NCI-H2227 treated with DMSO at 0.1 percent for 48 hours (cell line): Measurements from ENCODE around the gene LRFN4.

Experiments used
- DNase-seq: peaks from one replicate; lab custom pipeline; 2025; lab: John Stamatoyannopoulos, UW

Gene LRFN4

DNA sequence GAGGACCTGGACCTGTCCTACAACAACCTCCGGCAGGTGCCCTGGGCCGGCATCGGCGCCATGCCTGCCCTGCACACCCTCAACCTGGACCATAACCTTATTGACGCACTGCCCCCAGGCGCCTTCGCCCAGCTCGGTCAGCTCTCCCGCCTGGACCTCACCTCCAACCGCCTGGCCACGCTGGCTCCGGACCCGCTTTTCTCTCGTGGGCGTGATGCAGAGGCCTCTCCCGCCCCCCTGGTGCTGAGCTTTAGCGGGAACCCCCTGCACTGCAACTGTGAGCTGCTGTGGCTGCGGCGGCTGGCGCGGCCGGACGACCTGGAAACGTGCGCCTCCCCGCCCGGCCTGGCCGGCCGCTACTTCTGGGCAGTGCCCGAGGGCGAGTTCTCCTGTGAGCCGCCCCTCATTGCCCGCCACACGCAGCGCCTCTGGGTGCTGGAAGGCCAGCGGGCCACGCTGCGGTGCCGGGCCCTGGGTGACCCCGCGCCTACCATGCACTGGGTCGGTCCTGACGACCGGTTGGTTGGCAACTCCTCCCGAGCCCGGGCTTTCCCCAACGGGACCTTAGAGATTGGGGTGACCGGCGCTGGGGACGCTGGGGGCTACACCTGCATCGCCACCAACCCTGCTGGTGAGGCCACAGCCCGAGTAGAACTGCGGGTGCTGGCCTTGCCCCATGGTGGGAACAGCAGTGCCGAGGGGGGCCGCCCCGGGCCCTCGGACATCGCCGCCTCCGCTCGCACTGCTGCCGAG is 1.5 kb downstream of the LRFN4 start:
- DNase-seq: no peak

DNA sequence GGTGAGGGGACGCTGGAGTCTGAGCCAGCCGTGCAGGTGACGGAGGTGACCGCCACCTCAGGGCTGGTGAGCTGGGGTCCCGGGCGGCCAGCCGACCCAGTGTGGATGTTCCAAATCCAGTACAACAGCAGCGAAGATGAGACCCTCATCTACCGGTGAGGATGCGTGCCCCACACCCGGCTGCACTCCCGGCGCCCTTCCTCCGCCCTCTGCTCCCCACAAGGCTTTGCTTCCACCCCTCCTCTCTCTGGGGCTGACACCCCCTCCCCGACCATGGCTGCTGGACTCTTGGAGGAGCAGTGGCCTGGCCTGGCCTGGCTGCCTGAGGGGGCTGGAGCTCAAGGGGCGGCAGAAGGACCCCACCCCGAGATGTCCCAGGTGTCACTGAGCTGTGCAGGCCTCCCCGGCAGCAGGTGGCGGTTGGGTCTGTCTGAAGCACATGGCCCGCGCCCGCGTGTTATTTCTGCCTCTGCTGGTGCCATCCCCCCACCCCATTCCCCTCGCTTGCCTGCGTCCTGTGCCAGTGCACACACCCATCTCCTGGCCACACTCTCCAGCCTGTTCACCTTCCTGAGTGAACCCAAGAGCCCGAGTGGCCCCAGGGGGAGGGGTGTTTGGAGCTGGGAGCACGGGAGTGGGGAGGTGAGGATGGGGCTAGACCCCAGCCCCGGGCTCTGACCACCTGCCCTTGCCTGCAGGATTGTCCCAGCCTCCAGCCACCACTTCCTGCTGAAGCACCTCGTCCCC is 2.2 kb downstream of the LRFN4 start:
- DNase-seq: no peak

DNA sequence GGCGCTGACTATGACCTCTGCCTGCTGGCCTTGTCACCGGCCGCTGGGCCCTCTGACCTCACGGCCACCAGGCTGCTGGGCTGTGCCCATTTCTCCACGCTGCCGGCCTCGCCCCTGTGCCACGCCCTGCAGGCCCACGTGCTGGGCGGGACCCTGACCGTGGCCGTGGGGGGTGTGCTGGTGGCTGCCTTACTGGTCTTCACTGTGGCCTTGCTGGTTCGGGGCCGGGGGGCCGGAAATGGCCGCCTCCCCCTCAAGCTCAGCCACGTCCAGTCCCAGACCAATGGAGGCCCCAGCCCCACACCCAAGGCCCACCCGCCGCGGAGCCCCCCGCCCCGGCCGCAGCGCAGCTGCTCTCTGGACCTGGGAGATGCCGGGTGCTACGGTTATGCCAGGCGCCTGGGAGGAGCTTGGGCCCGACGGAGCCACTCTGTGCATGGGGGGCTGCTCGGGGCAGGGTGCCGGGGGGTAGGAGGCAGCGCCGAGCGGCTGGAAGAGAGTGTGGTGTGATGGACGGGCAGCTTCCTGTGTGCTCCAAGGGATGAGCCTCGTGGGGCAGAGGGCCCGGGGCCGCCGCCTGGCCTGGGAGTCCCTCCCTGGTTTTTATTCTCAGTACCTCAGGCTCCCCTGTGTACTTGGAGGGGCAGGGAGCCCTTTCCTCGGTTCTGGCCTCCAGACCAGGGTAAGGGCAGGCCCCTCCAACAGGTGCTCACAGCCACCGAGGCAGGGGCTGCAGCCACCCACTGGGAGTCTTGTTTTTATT is 3.0 kb downstream of the LRFN4 start:
- no peak for DNase-seq

DNA sequence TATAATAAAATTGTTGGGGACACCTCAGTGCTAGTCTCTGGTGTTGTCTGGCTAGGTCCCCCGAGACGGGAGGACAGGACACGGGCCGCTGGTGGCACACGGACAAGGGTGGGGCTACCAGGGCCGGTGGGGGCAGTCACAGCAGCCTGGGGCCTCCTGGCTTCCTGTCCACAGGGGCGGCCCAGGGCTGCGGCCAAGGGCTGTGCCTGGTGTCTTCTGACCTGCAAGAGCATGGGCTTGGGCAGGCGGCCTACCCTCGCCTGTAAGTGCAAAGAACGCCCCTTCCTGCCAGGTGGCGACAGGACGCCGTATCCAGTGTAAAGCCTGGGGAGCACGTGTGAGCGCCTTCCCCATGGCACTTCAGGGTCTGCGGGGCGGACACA is 3.6 kb downstream of the LRFN4 start:
- no peak for DNase-seq

DNA sequence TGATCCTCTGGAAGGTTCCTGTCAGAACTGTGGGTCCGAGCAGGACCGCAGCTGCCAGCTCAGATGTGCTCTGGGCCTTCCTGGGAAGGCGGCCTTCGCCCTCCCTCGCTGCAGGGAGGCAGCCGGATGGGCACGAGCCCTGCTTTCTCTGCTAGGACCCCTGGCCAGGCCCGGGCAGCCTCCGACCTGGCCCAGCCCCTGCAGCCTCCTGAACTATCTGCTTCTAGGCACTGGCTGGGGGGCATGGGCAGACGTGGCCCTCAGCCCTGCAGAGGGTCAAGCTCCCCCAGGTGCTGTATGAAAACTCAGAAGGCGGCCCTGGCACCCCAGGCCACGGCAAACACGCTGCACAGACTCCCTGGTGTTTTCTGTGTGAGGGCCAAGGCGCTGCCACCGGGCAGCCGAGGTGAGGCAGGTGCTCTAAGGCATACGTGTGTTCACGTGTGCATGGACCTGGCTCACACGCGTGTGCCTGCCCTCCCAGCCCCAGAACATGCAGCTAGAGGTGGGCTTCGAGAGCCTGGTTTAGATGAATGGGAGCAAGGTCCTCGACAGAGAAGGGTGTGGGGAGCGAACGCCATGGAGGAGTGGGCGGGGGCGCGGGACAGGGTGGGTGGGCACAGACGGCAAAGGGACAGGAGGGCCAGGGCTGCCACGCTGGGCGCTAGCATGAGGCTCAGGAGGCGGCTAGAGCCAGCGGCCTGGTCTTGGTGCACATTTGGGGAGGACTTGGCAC is 4.3 kb downstream of the LRFN4 start:
- DNase-seq: no peak

DNA sequence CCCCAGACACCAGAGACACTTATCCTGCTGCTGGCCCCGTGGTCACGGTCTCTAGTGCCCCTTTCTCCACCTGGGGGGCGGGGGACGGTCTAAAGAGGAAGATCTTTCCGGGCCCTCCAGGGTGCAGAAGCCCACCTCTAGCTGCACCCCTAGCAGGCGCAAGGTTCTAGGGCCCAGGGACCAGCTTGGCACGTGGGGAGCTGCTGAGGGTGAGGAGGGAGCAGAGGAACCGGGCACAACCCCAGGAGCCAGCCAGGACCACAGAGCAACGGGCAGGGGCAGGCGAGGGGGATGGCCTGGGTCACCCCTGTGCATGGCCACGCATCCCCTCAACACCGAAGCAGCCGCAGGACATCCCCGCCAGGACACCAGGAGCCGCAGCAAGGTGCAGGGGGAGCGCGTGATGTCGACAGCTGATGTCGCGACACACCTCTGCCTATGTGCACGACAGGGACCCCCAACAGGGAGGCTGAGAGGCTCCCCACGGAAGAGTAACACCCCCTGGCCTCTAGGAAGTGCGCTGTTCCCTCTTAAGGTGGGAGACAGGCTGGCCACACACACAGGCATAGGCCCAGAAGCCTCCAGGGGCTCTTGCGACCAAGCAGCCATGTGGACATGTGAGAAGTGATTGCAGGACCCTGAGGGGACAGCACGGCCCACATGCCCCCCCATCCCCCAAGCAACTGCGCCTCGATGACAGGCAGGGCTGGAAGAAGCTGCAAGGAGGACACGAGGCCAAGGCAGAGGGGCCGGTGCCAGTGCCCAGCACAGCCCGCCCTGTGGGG is 5.1 kb downstream of the LRFN4 start:
- DNase-seq: no peak

DNA sequence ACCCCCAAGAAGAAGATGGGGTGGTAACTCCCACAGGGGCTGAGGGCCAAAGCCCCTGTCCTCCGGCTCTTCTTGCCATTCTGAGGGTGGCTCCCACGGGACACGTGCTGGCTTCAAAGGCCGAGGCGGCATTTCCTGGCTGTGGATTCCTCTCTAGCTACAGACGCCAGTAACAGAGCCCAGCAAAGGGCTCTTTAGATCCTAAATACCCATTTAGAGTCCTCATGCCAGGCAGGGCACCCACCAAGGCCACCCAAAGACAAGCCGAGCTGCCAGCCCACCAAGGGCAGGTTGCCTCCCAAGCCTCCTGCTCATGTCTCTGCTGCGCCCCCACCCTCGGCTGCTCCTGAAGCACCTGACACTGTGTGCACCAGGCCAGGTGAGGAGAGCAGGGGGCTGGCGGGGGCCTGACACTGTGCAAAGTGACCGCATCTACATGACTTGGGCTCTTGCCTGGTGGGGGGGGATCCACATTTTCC is 5.7 kb downstream of the LRFN4 start:
- no peak for DNase-seq

DNA sequence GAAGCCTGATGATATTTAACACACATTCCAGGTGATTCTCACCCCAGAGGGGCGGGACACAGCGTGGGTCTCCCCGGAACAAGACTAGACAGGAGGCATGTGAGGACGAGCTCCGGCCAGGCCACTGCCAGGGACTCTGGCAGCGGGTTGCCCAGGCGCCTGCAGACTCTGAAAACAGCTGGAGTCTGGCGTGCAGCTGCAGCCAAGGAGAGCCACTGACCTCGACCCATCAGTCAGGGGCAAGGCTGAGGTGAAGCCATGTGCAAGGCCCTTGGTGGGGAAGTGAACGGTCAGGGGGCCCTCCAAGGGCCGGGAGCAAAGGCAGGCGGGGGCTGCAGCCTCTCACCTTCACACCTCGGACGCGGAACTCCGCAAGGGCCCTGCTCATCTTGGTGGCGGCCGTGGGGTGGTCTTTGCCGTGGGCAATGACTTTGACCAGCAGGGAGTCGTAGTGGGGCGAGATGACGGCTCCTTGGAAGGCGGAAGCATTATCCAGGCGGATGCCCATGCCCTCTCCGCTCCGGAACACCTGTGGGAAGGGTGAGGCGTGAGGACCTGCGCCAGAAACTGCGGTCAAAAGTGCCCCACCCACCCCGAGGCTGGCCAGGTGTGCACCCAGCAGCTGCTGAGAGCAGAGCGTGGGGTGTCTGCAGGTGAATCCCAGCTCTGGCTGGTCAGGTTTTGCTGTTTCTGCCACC is 6.7 kb downstream of the LRFN4 start:
- DNase-seq: no peak

DNA sequence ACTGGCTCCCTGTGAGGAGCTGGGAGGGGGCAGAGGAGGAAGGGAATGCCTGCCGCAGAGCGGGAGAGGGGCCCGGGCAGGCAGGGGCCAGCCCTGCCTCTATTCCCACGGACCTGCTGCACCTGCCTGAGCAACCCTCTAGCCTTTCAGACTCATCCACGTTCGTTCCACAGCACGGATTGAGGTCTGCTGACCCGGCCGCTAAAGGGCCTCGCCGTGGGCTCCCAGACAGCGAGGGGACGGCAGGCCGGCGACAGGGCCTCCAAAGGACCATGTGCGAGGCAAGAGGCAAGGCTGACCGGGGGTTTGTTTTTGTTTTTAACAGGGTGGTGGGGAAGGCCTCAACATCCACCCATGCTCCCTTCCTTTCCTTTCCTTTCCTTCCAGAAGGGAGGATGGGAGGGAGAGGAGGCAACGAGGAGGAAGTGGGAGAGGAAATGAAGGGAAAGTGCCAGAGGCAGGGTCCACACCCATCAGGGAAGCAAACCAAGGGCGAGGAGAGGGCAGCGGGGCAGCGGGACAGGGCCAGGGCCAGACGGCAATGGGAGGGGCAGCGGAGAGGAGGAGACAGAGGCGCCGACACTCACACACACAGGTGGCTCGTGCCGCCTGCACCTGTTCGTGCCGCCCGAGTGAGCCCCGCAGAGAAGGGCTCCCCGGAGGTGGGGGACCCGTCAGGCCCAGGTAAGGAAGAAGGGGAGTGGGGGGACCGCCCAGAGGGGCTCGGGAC is 7.5 kb downstream of the LRFN4 start:
- DNase-seq: no peak

DNA sequence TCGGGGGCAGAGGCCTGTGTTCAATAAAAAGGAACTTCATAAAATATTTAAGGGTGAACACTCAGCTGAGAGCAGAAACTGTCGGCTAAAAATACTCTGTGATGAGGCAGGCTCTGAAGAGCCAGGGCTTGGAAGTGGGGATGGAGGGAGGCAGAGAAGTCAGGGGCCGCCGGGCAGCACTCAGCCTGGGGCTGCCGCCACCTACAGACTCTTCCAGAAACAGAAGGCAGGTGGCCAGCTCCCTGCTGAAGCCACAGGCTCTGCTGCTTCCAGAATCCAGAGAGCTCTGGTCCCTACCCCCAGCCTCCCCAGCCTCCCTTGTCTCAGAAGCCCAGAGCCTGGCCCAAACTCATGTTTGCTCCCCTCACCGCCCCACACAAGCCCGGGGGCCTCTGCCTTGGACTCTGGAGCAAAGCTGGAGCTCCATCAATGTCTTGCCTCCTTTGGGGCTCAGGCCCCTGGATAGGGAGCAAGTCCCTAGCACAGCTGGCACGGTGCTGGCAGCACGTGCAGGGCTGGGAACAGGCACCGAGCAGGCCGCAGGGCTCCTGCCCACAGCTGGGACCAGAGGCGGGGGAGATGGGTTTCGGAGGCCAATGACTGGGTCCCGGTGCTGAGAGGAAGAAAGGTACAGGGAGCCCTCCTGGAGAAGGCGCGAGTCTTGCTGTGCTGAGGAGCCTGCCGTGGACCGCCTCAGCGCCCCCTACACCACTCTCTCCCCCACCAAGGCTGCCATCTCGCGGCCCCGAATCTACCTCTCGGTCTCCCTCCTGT is 8.2 kb downstream of the LRFN4 start:
- no peak for DNase-seq

DNA sequence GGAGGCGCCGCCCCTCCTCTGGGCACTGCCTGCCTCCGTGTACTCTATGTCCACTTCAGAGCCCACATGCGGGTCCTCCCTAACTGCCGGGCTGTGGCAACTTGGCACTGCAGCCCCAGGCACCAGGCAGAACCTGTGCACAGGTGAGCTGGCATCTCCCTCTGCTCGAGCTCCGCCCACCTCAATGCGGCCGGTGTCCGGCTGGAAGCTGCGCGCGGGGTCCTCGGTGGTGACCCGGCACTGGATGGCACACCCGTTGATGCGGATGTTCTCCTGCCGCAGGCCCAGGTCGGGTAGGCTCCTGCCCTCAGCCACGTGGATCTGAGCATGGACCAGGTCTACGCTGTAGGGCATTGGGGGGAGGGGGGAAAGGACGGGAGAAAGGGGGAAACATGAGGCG is 9.1 kb downstream of the LRFN4 start:
- no peak for DNase-seq

DNA sequence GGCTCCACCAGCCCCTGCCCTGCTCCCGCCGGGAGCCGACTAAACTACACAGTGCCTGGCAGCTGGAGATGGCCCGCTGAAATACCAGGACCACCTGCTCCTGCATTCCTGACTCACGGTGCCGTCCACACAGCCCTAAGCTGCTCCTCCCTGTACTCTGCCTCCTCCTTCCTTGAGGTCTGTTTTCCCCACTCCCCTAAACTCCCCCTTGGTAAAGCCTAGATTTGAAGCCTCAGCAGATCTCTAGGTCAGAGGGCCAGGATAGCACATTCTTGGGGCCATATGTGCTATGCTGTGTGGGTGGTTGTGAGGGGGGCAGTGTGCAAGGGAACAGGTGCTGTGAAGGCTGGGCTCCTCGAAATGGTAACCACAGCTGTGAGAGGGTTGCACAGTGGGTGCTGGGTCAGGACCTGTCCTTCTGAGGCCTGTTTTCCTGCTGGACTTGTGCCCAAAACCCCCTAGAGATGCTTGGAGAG is 9.7 kb downstream of the LRFN4 start:
- DNase-seq: no peak

DNA sequence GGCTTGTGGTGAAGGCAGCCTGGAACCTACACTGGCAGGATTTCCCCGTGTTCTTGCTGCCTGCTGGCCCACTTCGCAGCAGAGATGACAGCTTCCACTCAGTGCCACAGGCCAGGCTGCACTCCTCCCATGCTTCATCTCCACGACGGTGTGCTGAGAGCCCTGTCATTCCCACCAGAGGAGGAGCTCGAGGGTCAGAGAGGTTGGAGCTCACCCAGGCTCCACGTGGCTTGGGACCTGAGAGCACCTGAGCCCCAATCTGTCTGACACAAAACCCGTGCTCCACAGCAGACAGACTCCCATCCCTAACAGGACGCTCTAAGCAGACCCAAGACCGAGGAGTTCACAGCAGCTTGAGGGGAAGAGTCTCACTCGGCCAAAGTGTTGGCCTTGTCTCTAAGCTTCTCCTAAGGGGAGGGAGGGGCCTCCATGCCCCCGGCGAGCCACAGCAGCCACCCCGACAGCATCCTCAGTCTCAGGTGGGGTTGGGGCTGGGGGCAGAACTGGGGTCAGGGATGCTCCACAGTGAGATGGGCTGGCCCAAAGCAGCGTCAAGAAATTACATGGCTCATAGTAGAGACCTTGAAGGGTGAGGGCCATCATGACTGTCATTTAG is 10.7 kb downstream of the LRFN4 start:
- no peak for DNase-seq

DNA sequence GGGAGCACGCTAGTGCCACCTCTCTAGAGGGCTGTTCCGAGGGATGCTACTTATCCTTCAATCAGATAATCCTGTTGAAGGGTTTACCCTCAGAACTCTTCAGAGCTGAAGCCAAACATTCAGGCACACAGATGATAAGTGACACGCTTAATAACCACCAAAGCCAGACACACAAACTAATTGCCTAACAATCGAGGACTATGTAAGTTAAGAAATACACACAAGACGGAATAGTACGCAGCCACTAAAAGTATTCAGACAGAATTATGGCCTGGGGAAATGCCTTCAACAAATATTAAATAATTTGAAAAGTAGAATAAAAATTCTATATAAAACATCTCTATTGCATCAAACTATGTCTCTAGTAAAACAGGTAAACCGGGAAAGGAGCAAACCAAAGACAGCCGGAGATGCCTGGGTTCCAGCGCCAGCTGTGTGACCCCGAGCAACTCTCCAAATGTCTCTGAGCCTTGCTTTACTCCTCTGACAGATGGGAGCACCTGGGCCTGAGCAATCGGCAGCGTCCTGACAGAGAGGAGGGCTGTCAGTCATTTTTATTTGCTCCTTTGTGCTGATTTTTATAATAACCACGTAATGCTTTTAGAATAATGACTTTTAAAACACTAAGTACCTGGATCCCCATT is 11.3 kb downstream of the LRFN4 start:
- DNase-seq: no peak

DNA sequence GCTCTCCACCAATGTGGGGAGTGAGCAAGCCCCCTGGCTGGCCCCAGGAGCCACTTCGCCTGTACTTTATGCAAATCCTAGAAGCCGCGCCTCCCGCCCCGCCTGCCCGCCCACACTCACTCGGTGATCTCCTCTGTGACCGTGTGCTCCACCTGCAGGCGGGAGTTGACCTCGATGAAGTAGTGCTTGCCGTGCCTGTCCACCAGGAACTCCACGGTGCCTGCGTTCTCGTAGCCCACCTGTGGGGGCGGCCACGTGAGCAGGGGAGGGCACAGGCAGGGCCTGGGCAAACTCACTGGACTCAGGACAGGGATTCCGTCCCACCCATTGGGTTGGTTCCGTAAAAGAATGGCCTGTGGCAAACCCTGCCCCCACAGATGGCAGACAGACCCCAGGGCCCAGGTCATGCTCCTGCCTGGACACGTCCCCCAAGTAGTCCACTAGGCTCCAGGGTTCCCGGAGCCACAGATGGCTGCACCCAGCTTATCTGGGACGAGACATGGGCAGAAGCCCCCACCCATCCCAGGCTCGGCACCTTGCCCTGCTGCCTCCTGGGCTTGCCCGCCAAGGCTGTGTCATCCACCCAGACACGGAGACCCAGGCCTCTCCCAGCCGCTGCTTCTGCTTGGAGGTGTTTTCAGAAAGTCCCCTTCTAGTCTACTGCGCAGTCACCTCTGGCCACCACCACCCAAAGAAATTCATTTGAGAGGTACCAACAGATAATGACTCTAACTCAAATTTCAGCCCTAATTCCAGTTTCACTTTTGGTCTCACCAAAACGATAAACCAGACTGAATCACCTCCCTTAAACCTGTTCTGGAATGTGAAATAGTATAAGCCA is 12.1 kb downstream of the LRFN4 start:
- DNase-seq: no peak

DNA sequence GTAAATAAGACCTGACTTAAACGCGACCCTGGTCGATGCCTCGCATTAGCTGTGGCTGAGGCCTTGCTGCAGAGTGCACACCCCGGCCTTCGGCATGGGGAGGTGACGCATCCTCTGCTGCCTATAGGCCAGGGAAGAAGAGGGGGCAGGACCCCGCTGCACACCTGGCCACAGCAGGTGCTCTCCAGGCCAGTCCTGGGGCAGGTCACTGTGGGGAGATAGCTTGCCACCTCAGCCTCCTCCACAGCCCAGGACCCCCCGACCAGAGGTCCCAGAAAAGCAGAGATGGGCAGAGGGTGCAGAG is 12.7 kb downstream of the LRFN4 start:
- DNase-seq: no peak

DNA sequence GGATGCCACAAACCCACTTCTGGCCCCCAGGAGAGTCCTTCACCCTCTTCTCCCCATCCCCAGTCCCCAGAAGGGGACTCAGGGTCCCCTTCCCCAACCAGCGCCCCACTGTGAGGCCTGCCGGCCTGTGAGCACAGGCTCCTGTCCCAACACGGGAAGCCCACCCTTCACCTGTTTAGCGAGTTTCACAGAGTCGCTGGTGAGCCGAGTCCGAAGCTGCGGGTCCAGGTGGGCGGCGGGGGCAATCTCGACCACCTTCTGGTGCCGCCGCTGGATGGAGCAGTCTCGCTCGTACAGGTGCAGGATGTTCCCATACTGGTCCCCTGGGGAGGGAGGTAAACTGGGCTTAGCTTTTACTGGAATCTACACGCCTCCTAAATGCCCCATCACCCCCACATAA is 13.3 kb downstream of the LRFN4 start:
- DNase-seq: no peak
